Gastrocnemius medialis (tissue), 4 donors: ENCODE measurements around the gene RCAN1. TPM values are rescaled to one million over a fixed set of nuclear protein-coding genes. Genes with fewer than 3 reads are reported as not detected.

Source experiments
- ATAC-seq, 2 donors: fragments of 150-250 bp; one replicate each; pipeline ENCODE4 v1.9.1; 2016
- DNase-seq, 2 donors: peaks; one replicate each; pipeline ENCODE4 v3.0.0-alpha.2; 2019
- H3K27ac ChIP-seq, 4 donors: fragments of 200-600 bp; sonication (generic); 1 replicate in 1 of 4; 2 replicates in 3 of 4; pipeline ENCODE4 v1.5.1; 2016 to 2018; ENCODE audit warnings: mild to moderate bottlenecking in 2 of 4, moderate library complexity in 1 of 4
- H3K27me3 ChIP-seq, 3 donors: fragments of 200-600 bp; sonication (generic) in 2 of 3; 1 replicate in 1 of 3; 2 replicates in 2 of 3; pipeline versions ENCODE4 v1.5.1 to v1.6.0; 2016 to 2019; ENCODE audit warnings: mild to moderate bottlenecking in 1 of 3, moderate library complexity in 1 of 3
- H3K36me3 ChIP-seq, 2 donors: fragments of 200-600 bp; sonication (generic) in 1 of 2; one replicate each; pipeline ENCODE4 v1.5.1; 2017 to 2018
- H3K4me1 ChIP-seq, 2 donors: fragments of 200-600 bp; sonication (generic) in 1 of 2; one replicate each; pipeline ENCODE4 v1.5.1; 2016 to 2017; ENCODE audit warnings: mild to moderate bottlenecking in 2 of 2
- H3K4me3 ChIP-seq, 4 donors: fragments of 200-600 bp; sonication (generic) in 3 of 4; 1 replicate in 1 of 4; 2 replicates in 3 of 4; pipeline ENCODE4 v1.5.1; 2016 to 2019; ENCODE audit warnings: mild to moderate bottlenecking in 2 of 4
- H3K9me3 ChIP-seq, 3 donors: fragments of 200-600 bp; sonication (generic) in 2 of 3; 1 replicate in 1 of 3; 2 replicates in 2 of 3; pipeline ENCODE4 v1.5.1; 2016 to 2019
- CTCF ChIP-seq, 5 experiments: fragments of 450-650 bp in 3 of 5; fragments of 200-600 bp in 2 of 5; sonication (generic) in 2 of 5; IDR thresholded peaks in 4 of 5; conservative IDR thresholded peaks in 1 of 5; 1 replicate in 4 of 5; 2 replicates in 1 of 5; pipeline ENCODE4 v1.5.1; 2016 to 2019; ENCODE audit warnings: antibody characterized with exemption in 5 of 5, mild to moderate bottlenecking in 3 of 5, moderate library complexity in 3 of 5
- POLR2A ChIP-seq, 2 donors: fragments of 450-650 bp; IDR thresholded peaks; one replicate each; pipeline ENCODE4 v1.6.1; 2017; ENCODE audit warnings: antibody characterized with exemption in 2 of 2, mild to moderate bottlenecking in 2 of 2, moderate library complexity in 2 of 2
- in situ Hi-C, 4 donors: fragments of 200-750 bp; cut with MboI; loops; one replicate each; pipeline versions ENCODE4 v1.15.0 to v1.8.0; 2017; ENCODE audit warnings: low sequenced_read_pairs in 4 of 4
- intact Hi-C: fragments of 100-400 bp; cut with DNase I; formaldehyde crosslinking; loops from one replicate; pipeline ENCODE4 v1.15.1; 2023; ENCODE audit warnings: low total_unique reads
- total RNA-seq, 4 donors: library from RNA; depleted of rRNA; stranded (reverse); fragments of >200 nt; gene quantifications; one replicate each; pipeline versions ENCODE4 v1.1.0 to v1.2.3, GENCODE V29; 2016

The RCAN1 gene
- total RNA-seq, 4 donors from 2014 or later, result 21.7 to 37.9 (median 33.2) TPM

GRCh38 chr21:34523019-34523555 lies 91.8 kb downstream of the RCAN1 start:
- H3K9me3 ChIP-seq, result no peaks in the 10 kb centered on the region
- no peaks in the 10 kb centered on the region for H3K27me3 ChIP-seq
- in situ Hi-C loops, result no loop called here
- H3K36me3 ChIP-seq, result peaks cover 0 to 36% of the 10 kb centered on the region in 2 donors
- intact Hi-C loops, result no loop called here
- peaks cover 24 to 30% of the 10 kb centered on the region in 2 donors for H3K4me1 ChIP-seq
- H3K4me3 ChIP-seq, result no peak overlapping the region
- peak overlapping the region in 1 of 4 donors; percentile 10 for H3K27ac ChIP-seq
- no peak for DNase-seq
- no peak for TF ChIP-seq CTCF (IDR thresholded peaks at IDR 0.05 in 4 of 5, conservative IDR thresholded peaks at IDR 0.05 in 1 of 5)
- no peak for TF ChIP-seq POLR2A (IDR thresholded peaks at IDR 0.05)
- no peak for ATAC-seq

- intact Hi-C loops, result no loop called here
- ATAC-seq, result no peak
Observed at GRCh38 chr21:34522284-34522683, 92.6 kb downstream of the RCAN1 start.

GRCh38 chr21:34521561-34521960 lies 93.4 kb downstream of the RCAN1 start:
- DNase-seq (no peak), ATAC-seq (no peak)
- TF ChIP-seq CTCF (IDR thresholded peaks at IDR 0.05 in 4 of 5, conservative IDR thresholded peaks at IDR 0.05 in 1 of 5) (no peak), POLR2A (IDR thresholded peaks at IDR 0.05) (no peak)
- peaks cover 0 to 49% of the 10 kb centered on the region in 2 donors for H3K36me3 ChIP-seq
- H3K27me3 ChIP-seq, result no peaks in the 10 kb centered on the region
- intact Hi-C loops (no loop called here), in situ Hi-C loops (no loop called here)
- no peak overlapping the region for H3K4me3 ChIP-seq
- no peak overlapping the region for H3K27ac ChIP-seq
- H3K4me1 ChIP-seq, result peaks cover 11 to 20% of the 10 kb centered on the region in 2 donors
- H3K9me3 ChIP-seq, result no peaks in the 10 kb centered on the region

More at GRCh38 chr21:34522284-34522683, 92.6 kb downstream of the RCAN1 start:
- Histone ChIP-seq H3K36me3 (peaks cover 0 to 43% of the 10 kb centered on the region in 2 donors), H3K4me3 (no peak overlapping the region), H3K9me3 (no peaks in the 10 kb centered on the region), H3K4me1 (peaks cover 16 to 27% of the 10 kb centered on the region in 2 donors), H3K27ac (no peak overlapping the region), H3K27me3 (no peaks in the 10 kb centered on the region)
- TF ChIP-seq POLR2A (IDR thresholded peaks at IDR 0.05), result no peak
- TF ChIP-seq CTCF (IDR thresholded peaks at IDR 0.05 in 4 of 5, conservative IDR thresholded peaks at IDR 0.05 in 1 of 5), result no peak
- in situ Hi-C loops, result no loop called here
- DNase-seq, result no peak

GRCh38 chr21:34520764-34521508 lies 94.0 kb downstream of the RCAN1 start:
- no peak for TF ChIP-seq POLR2A (IDR thresholded peaks at IDR 0.05)
- no peak for TF ChIP-seq CTCF (IDR thresholded peaks at IDR 0.05 in 4 of 5, conservative IDR thresholded peaks at IDR 0.05 in 1 of 5)
- DNase-seq, result no peak
- peaks cover 7 to 15% of the 10 kb centered on the region in 2 donors for H3K4me1 ChIP-seq
- no peak for ATAC-seq
- H3K27ac ChIP-seq, result no peak overlapping the region
- in situ Hi-C loops (no loop called here), intact Hi-C loops (no loop called here)
- peaks cover 0 to 49% of the 10 kb centered on the region in 2 donors for H3K36me3 ChIP-seq
- no peaks in the 10 kb centered on the region for H3K9me3 ChIP-seq
- H3K27me3 ChIP-seq, result no peaks in the 10 kb centered on the region
- no peak overlapping the region for H3K4me3 ChIP-seq
